Measurements from ENCODE around the gene SORCS1. TPM values are rescaled to one million over a fixed set of nuclear protein-coding genes. Genes with fewer than 3 reads are reported as not detected.

Gene SORCS1
- total RNA-seq, 2 donors from 2014 or later: not detected

- H3K4me3 Mint-ChIP-seq: no peak overlapping the region
- DNase-seq: no peak
- no peaks in the 10 kb centered on the region for H3K4me1 Mint-ChIP-seq
- no peak for ATAC-seq
- no peaks in the 10 kb centered on the region for H3K9me3 ChIP-seq (ENCODE audit: control insufficient read depth, low read length, poor library complexity, severe bottlenecking)
- no peaks in the 10 kb centered on the region for H3K27me3 Mint-ChIP-seq
- no peaks in the 10 kb centered on the region for H3K36me3 Mint-ChIP-seq (ENCODE audit: low read depth)
- H3K27ac Mint-ChIP-seq: no peak overlapping the region
These were observed 450.7 kb downstream of the SORCS1 start for GRCh38 chr10:106713846-106714245.

- Mint-ChIP-seq H3K27me3 (no peaks in the 10 kb centered on the region), H3K4me3 (no peak overlapping the region), H3K4me1 (no peaks in the 10 kb centered on the region), H3K27ac (no peak overlapping the region), H3K36me3 (ENCODE audit: low read depth) (no peaks in the 10 kb centered on the region)
- H3K9me3 ChIP-seq (ENCODE audit: control insufficient read depth, low read length, poor library complexity, severe bottlenecking): no peaks in the 10 kb centered on the region
- ATAC-seq (no peak), DNase-seq (no peak)
These were observed 451.5 kb downstream of the SORCS1 start for GRCh38 chr10:106712988-106713387.

- no peaks in the 10 kb centered on the region for H3K9me3 ChIP-seq (ENCODE audit: control insufficient read depth, low read length, poor library complexity, severe bottlenecking)
- H3K36me3 Mint-ChIP-seq (ENCODE audit: low read depth): no peaks in the 10 kb centered on the region
- H3K4me3 Mint-ChIP-seq: no peak overlapping the region
- no peak overlapping the region for H3K27ac Mint-ChIP-seq
- H3K4me1 Mint-ChIP-seq: no peaks in the 10 kb centered on the region
- DNase-seq (no peak), ATAC-seq (no peak)
- no peaks in the 10 kb centered on the region for H3K27me3 Mint-ChIP-seq
These were observed 453.1 kb downstream of the SORCS1 start for GRCh38 chr10:106711313-106711906.

- ATAC-seq (no peak), DNase-seq (no peak)
- Mint-ChIP-seq H3K36me3 (ENCODE audit: low read depth) (no peaks in the 10 kb centered on the region), H3K4me3 (no peak overlapping the region), H3K27ac (no peak overlapping the region), H3K4me1 (no peaks in the 10 kb centered on the region), H3K27me3 (no peaks in the 10 kb centered on the region)
- no peaks in the 10 kb centered on the region for H3K9me3 ChIP-seq (ENCODE audit: control insufficient read depth, low read length, poor library complexity, severe bottlenecking)
These were observed 456.0 kb downstream of the SORCS1 start for GRCh38 chr10:106708506-106708905.

GRCh38 chr10:106707657-106708056 is 456.8 kb downstream of the SORCS1 start:
- Mint-ChIP-seq H3K27ac (no peak overlapping the region), H3K4me1 (no peaks in the 10 kb centered on the region), H3K4me3 (no peak overlapping the region), H3K36me3 (ENCODE audit: low read depth) (no peaks in the 10 kb centered on the region), H3K27me3 (no peaks in the 10 kb centered on the region)
- DNase-seq (no peak), ATAC-seq (no peak)
- H3K9me3 ChIP-seq (ENCODE audit: control insufficient read depth, low read length, poor library complexity, severe bottlenecking): no peaks in the 10 kb centered on the region

GRCh38 chr10:106706127-106706526 is 458.4 kb downstream of the SORCS1 start:
- no peaks in the 10 kb centered on the region for H3K9me3 ChIP-seq (ENCODE audit: control insufficient read depth, low read length, poor library complexity, severe bottlenecking)
- Mint-ChIP-seq H3K27me3 (no peaks in the 10 kb centered on the region), H3K4me3 (no peak overlapping the region), H3K27ac (no peak overlapping the region), H3K4me1 (no peaks in the 10 kb centered on the region), H3K36me3 (ENCODE audit: low read depth) (no peaks in the 10 kb centered on the region)
- no peak for ATAC-seq
- DNase-seq: no peak

GRCh38 chr10:106705681-106706100 is 458.8 kb downstream of the SORCS1 start:
- no peaks in the 10 kb centered on the region for H3K27me3 Mint-ChIP-seq
- no peak overlapping the region for H3K4me3 Mint-ChIP-seq
- no peaks in the 10 kb centered on the region for H3K36me3 Mint-ChIP-seq (ENCODE audit: low read depth)
- ATAC-seq: no peak
- DNase-seq: no peak
- no peak overlapping the region for H3K27ac Mint-ChIP-seq
- H3K4me1 Mint-ChIP-seq: no peaks in the 10 kb centered on the region
- H3K9me3 ChIP-seq (ENCODE audit: control insufficient read depth, low read length, poor library complexity, severe bottlenecking): no peaks in the 10 kb centered on the region

- no peak overlapping the region for H3K4me3 Mint-ChIP-seq
- no peaks in the 10 kb centered on the region for H3K27me3 Mint-ChIP-seq
- DNase-seq (no peak), ATAC-seq (no peak)
- H3K4me1 Mint-ChIP-seq: no peaks in the 10 kb centered on the region
- H3K9me3 ChIP-seq (ENCODE audit: control insufficient read depth, low read length, poor library complexity, severe bottlenecking): no peaks in the 10 kb centered on the region
- no peaks in the 10 kb centered on the region for H3K36me3 Mint-ChIP-seq (ENCODE audit: low read depth)
- H3K27ac Mint-ChIP-seq: no peak overlapping the region
These were observed 468.3 kb downstream of the SORCS1 start for GRCh38 chr10:106696239-106696638.

GRCh38 chr10:106694696-106695095 is 469.8 kb downstream of the SORCS1 start:
- no peak overlapping the region for H3K27ac Mint-ChIP-seq
- no peak for DNase-seq
- ATAC-seq: no peak
- H3K4me1 Mint-ChIP-seq: no peaks in the 10 kb centered on the region
- no peak overlapping the region for H3K4me3 Mint-ChIP-seq
- H3K36me3 Mint-ChIP-seq (ENCODE audit: low read depth): no peaks in the 10 kb centered on the region
- no peaks in the 10 kb centered on the region for H3K27me3 Mint-ChIP-seq
- no peaks in the 10 kb centered on the region for H3K9me3 ChIP-seq (ENCODE audit: control insufficient read depth, low read length, poor library complexity, severe bottlenecking)

- DNase-seq: no peak
- Mint-ChIP-seq H3K36me3 (ENCODE audit: low read depth) (no peaks in the 10 kb centered on the region), H3K27ac (no peak overlapping the region), H3K27me3 (no peaks in the 10 kb centered on the region), H3K4me1 (no peaks in the 10 kb centered on the region), H3K4me3 (no peak overlapping the region)
- ATAC-seq: no peak
- no peaks in the 10 kb centered on the region for H3K9me3 ChIP-seq (ENCODE audit: control insufficient read depth, low read length, poor library complexity, severe bottlenecking)
These were observed 482.3 kb downstream of the SORCS1 start for GRCh38 chr10:106682175-106682574.

GRCh38 chr10:106680061-106680460 is 484.4 kb downstream of the SORCS1 start:
- no peak for ATAC-seq
- Mint-ChIP-seq H3K27ac (no peak overlapping the region), H3K27me3 (no peaks in the 10 kb centered on the region), H3K4me3 (no peak overlapping the region), H3K36me3 (ENCODE audit: low read depth) (no peaks in the 10 kb centered on the region), H3K4me1 (no peaks in the 10 kb centered on the region)
- no peak for DNase-seq
- no peaks in the 10 kb centered on the region for H3K9me3 ChIP-seq (ENCODE audit: control insufficient read depth, low read length, poor library complexity, severe bottlenecking)

- no peaks in the 10 kb centered on the region for H3K4me1 Mint-ChIP-seq
- DNase-seq: no peak
- no peak overlapping the region for H3K27ac Mint-ChIP-seq
- no peak for ATAC-seq
- no peak overlapping the region for H3K4me3 Mint-ChIP-seq
- H3K9me3 ChIP-seq (ENCODE audit: control insufficient read depth, low read length, poor library complexity, severe bottlenecking): no peaks in the 10 kb centered on the region
- H3K27me3 Mint-ChIP-seq: no peaks in the 10 kb centered on the region
- no peaks in the 10 kb centered on the region for H3K36me3 Mint-ChIP-seq (ENCODE audit: low read depth)
These were observed 485.2 kb downstream of the SORCS1 start for GRCh38 chr10:106679314-106679713.

GRCh38 chr10:106672517-106673175 is 491.9 kb downstream of the SORCS1 start:
- H3K4me1 Mint-ChIP-seq: no peaks in the 10 kb centered on the region
- no peak overlapping the region for H3K4me3 Mint-ChIP-seq
- DNase-seq: no peak
- no peak overlapping the region for H3K27ac Mint-ChIP-seq
- no peaks in the 10 kb centered on the region for H3K36me3 Mint-ChIP-seq (ENCODE audit: low read depth)
- H3K27me3 Mint-ChIP-seq: no peaks in the 10 kb centered on the region
- no peak for ATAC-seq
- H3K9me3 ChIP-seq (ENCODE audit: control insufficient read depth, low read length, poor library complexity, severe bottlenecking): no peaks in the 10 kb centered on the region

- H3K9me3 ChIP-seq (ENCODE audit: control insufficient read depth, low read length, poor library complexity, severe bottlenecking): no peaks in the 10 kb centered on the region
- no peak overlapping the region for H3K27ac Mint-ChIP-seq
- no peak overlapping the region for H3K4me3 Mint-ChIP-seq
- H3K4me1 Mint-ChIP-seq: no peaks in the 10 kb centered on the region
- H3K27me3 Mint-ChIP-seq: no peaks in the 10 kb centered on the region
- DNase-seq: no peak
- no peaks in the 10 kb centered on the region for H3K36me3 Mint-ChIP-seq (ENCODE audit: low read depth)
- no peak for ATAC-seq
These were observed 502.8 kb downstream of the SORCS1 start for GRCh38 chr10:106661767-106662140.
